CD4-positive, alpha-beta memory T cell (primary cell): ENCODE measurements around the gene MRPS27. TPM values are rescaled to one million over a fixed set of nuclear protein-coding genes. Genes with fewer than 3 reads are reported as not detected.
"Not testable (repeated sequence)": the region's sequence is repeated elsewhere in the genome, so short reads cannot be mapped to it uniquely, and the experiment has no call there.

Experiments used
- CTCF ChIA-PET: fragments of 350-600 bp; sonication (Branson Sonifier 250); formaldehyde crosslinking; loops from one replicate; lab custom pipeline; 2021; ENCODE audit warnings: inconsistent platforms; ENCODE audit not compliant: partially characterized antibody; lab: Charles Lee
- POLR2A ChIA-PET: fragments of 350-600 bp; sonication (Branson Sonifier 250); formaldehyde crosslinking; loops from one replicate; lab custom pipeline; 2021; ENCODE audit not compliant: partially characterized antibody; lab: Charles Lee
- DNase-seq, 5 donors: peaks; one replicate each; pipeline versions ENCODE4 v3.0.0 to v3.0.0-alpha.2; 2020 to 2022; ENCODE audit warnings: mixed read lengths in 1 of 5
- H3K27ac ChIP-seq: one replicate; pipeline ENCODE4 v1.7.0; 2013; ENCODE audit warnings: low read depth, low read length
- H3K27me3 ChIP-seq: 2 replicates; pipeline ENCODE4 v1.7.0; 2013; ENCODE audit warnings: mild to moderate bottlenecking, low read length, moderate library complexity; ENCODE audit not compliant: insufficient read depth
- H3K36me3 ChIP-seq: 2 replicates; pipeline ENCODE4 v1.7.0; 2013; ENCODE audit warnings: mild to moderate bottlenecking, low read length, moderate library complexity; ENCODE audit not compliant: insufficient read depth
- H3K4me1 ChIP-seq: 2 replicates; pipeline ENCODE4 v1.7.0; 2013; ENCODE audit warnings: mild to moderate bottlenecking, low read length, moderate library complexity; ENCODE audit not compliant: insufficient read depth
- H3K4me3 ChIP-seq, 2 donors: one replicate each; pipeline ENCODE4 v1.7.0; 2013; ENCODE audit warnings: low read length in 2 of 2, mild to moderate bottlenecking in 1 of 2
- H3K9me3 ChIP-seq, 2 donors: one replicate each; pipeline ENCODE4 v1.7.0; 2013; ENCODE audit warnings: low read length in 2 of 2, control low read depth in 1 of 2; ENCODE audit not compliant: control insufficient read depth in 1 of 2
- H3K27ac Mint-ChIP-seq, 7 donors: one replicate each; pipeline ENCODE4 v1.8.0; 2020 to 2021; ENCODE audit warnings: mixed read lengths in 7 of 7, mild to moderate bottlenecking in 6 of 7, inconsistent platforms in 3 of 7, moderate library complexity in 3 of 7
- H3K27me3 Mint-ChIP-seq, 2 donors: one replicate each; pipeline ENCODE4 v1.8.0; 2020 to 2021; ENCODE audit warnings: mixed read lengths in 2 of 2
- H3K36me3 Mint-ChIP-seq, 2 donors: one replicate each; pipeline ENCODE4 v1.8.0; 2020 to 2021; ENCODE audit warnings: mixed read lengths in 2 of 2, inconsistent platforms in 1 of 2, mild to moderate bottlenecking in 1 of 2
- H3K4me1 Mint-ChIP-seq, 4 donors: one replicate each; pipeline ENCODE4 v1.8.0; 2020 to 2021; ENCODE audit warnings: mixed read lengths in 4 of 4, mild to moderate bottlenecking in 1 of 4
- H3K4me3 Mint-ChIP-seq, 8 donors: one replicate each; pipeline ENCODE4 v1.8.0; 2020 to 2021; ENCODE audit warnings: mixed read lengths in 8 of 8, mild to moderate bottlenecking in 7 of 8, moderate library complexity in 6 of 8, inconsistent platforms in 3 of 8
- H3K9me3 Mint-ChIP-seq, 8 donors: one replicate each; pipeline ENCODE4 v1.8.0; 2020 to 2021; ENCODE audit warnings: mixed read lengths in 8 of 8, mild to moderate bottlenecking in 5 of 8, inconsistent platforms in 3 of 8, moderate library complexity in 1 of 8
- intact Hi-C: fragments of 100-400 bp; cut with micrococcal nuclease; formaldehyde crosslinking; loops from one replicate; pipeline ENCODE4 v1.15.1; 2023
- polyA plus RNA-seq, 2 donors: library from polyadenylated mRNA; unstranded; fragments of 300-500 nt; fragmentation: Illumina TruSeq; gene quantifications; one replicate each; pipeline ENCODE4 v1.2.3, GENCODE V29; 2021
- total RNA-seq, 2 experiments: library from RNA; stranded (reverse); gene quantifications; one replicate each; pipeline ENCODE4 v1.2.3, GENCODE V29; 2021

The MRPS27 gene
- total and polyA plus RNA-seq, 4 experiments from 2014 or later = 36.6 to 44.6 (median 39.0) TPM

DNA sequence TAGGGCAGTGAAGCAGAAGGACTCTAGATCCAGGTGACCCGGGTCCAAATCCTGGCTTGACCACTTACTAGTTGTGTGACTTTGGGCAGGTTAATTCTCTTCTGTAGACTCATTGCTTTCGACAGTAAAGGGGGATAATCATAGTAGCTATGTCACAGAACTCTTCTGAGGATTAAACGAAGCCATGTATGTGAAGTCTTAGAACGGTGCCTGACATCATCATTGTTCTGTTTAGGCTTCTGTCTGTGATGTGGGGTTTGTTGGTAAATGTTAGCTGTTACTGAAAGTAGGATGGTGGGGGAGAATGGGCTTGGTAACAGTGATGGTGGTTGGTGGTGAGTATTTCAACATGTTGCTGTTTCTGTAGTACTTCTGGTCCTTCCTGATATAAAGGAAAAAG is 139.1 kb downstream of the MRPS27 start:
- Histone ChIP-seq H3K9me3 (no peaks in the 10 kb centered on the region), H3K36me3 (no peaks in the 10 kb centered on the region), H3K27ac (no peak overlapping the region), H3K4me1 (no peaks in the 10 kb centered on the region), H3K27me3 (no peaks in the 10 kb centered on the region), H3K4me3 (no peak overlapping the region)
- peaks cover 0 to 2% (median 0%) of the 10 kb centered on the region in 8 donors for H3K9me3 Mint-ChIP-seq
- no peak for DNase-seq
- peaks cover 22 to 33% of the 10 kb centered on the region in 2 donors for H3K27me3 Mint-ChIP-seq
- H3K27ac Mint-ChIP-seq = no peak overlapping the region
- POLR2A ChIA-PET = no interaction called here
- CTCF ChIA-PET = no interaction called here
- H3K4me1 Mint-ChIP-seq = no peaks in the 10 kb centered on the region
- no peaks in the 10 kb centered on the region for H3K36me3 Mint-ChIP-seq
- H3K4me3 Mint-ChIP-seq = no peak overlapping the region
- intact Hi-C loops = no loop called here

DNA sequence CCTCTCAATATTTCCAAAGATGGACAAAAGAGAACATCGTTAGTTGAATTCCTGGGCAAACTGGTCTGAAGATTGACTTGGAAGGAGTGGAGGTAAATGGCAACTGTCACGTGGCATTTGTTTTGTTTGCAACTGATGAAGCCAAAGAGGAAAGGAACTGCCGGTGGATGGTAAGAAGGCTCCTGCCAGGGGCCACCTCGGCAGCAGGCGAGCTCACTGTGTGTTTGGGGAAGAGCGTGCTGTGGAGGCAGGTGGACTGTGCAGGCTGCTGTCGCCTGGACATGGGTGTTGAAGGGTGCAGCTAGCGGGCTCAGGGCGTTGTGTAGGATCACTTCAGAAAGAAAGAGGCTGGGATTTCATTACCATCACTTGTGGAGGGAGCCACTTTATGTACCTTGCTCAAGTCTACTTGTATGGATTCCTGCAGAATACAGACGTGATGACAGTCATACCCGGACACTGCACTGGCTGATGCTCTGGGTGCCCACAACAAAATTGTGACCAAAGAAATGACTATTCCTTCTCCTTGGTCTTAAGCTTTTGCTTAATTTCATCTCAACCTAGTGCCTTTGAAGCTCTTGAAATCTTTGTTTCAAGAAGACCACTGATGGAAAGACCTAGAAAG is 140.1 kb downstream of the MRPS27 start:
- ChIA-PET CTCF (no interaction called here), POLR2A (no interaction called here)
- no peak overlapping the region for H3K27ac Mint-ChIP-seq
- no peaks in the 10 kb centered on the region for H3K4me1 Mint-ChIP-seq
- no peak overlapping the region for H3K4me3 Mint-ChIP-seq
- no peaks in the 10 kb centered on the region for H3K36me3 Mint-ChIP-seq
- no peaks in the 10 kb centered on the region for H3K36me3 ChIP-seq
- no peak overlapping the region for H3K27ac ChIP-seq
- peaks cover 0 to 2% (median 0%) of the 10 kb centered on the region in 8 donors for H3K9me3 Mint-ChIP-seq
- no peak overlapping the region for H3K4me3 ChIP-seq
- no peaks in the 10 kb centered on the region for H3K4me1 ChIP-seq
- H3K27me3 Mint-ChIP-seq = peaks cover 22 to 32% of the 10 kb centered on the region in 2 donors
- H3K27me3 ChIP-seq = no peaks in the 10 kb centered on the region
- no peak for DNase-seq
- no peaks in the 10 kb centered on the region for H3K9me3 ChIP-seq
- intact Hi-C loops = no loop called here

DNA sequence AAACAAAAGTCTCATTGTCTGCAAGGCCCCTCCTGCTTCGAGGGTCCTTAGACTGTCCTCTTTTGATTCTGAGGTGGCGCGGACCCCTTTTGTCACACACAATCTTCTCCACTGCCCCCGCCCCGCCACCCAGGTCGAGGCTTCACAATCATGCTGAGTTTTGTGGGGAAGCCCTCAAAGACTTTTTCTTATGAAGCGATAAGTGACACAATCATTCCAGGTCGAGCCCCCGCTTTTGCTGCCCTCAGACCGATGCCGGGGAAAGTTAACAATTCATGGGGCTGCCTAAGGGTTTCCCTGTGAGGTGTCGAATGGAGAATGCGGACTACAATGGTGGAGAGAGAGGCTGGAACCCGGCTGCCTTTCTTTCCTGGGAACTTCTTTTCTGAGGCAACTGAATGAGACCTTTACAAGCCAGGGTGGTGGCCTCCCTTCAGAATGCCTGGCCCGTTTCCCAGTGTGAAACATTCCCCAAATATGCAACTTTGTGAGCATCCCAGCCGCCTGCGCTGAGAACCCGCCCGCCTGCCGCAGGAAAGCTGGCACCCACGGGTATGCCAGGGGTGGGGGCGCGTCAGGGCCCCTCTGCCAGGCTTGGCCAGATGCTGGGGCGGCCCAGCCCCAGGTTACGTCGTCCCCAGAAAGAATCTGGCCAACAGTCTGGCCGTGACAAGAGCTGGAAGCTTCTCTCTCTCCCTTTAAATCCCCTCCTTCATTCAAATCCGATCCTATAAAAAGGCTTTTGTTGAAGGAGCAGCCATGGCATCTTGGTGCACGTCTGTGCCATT is 140.8 kb downstream of the MRPS27 start:
- Mint-ChIP-seq H3K27ac (no peak overlapping the region), H3K9me3 (peaks cover 0 to 2% (median 0%) of the 10 kb centered on the region in 8 donors)
- intact Hi-C loops = no loop called here

DNA sequence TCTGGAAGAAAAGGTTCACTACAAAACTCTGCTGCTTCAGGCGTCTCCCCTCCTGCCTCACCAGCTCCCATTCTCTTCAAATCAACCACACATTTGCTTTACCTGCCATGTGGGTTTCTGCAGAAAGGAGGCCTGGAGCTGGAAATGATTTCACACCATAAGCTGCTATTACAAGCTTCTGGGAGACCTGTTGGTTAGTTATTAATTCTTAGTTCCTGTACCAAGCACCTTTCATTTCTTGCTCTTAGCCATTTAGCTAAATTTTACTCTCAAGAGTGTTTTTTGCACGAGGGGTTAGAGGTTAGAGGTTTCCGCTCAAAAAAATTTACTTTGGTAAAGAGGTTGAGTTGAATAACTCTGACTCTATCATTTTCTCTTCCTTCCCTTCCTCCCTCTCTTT is 142.5 kb downstream of the MRPS27 start:
- no peaks in the 10 kb centered on the region for H3K9me3 ChIP-seq
- Mint-ChIP-seq H3K36me3 (no peaks in the 10 kb centered on the region), H3K27me3 (peaks cover 13 to 27% of the 10 kb centered on the region in 2 donors), H3K9me3 (peaks cover 0 to 2% (median 0%) of the 10 kb centered on the region in 8 donors), H3K4me1 (no peaks in the 10 kb centered on the region), H3K27ac (no peak overlapping the region), H3K4me3 (no peak overlapping the region)
- H3K4me3 ChIP-seq = no peak overlapping the region
- H3K27me3 ChIP-seq = no peaks in the 10 kb centered on the region
- CTCF ChIA-PET = no interaction called here
- POLR2A ChIA-PET = no interaction called here
- no peaks in the 10 kb centered on the region for H3K4me1 ChIP-seq
- intact Hi-C loops = no loop called here
- no peaks in the 10 kb centered on the region for H3K36me3 ChIP-seq
- H3K27ac ChIP-seq = no peak overlapping the region
- no peak for DNase-seq

More for the DNA sequence above, 140.8 kb downstream of the MRPS27 start:
- Histone ChIP-seq H3K4me1 (no peaks in the 10 kb centered on the region), H3K9me3 (no peaks in the 10 kb centered on the region), H3K27me3 (no peaks in the 10 kb centered on the region), H3K27ac (no peak overlapping the region), H3K36me3 (no peaks in the 10 kb centered on the region), H3K4me3 (no peak overlapping the region)
- no peak for DNase-seq
- no peaks in the 10 kb centered on the region for H3K4me1 Mint-ChIP-seq
- ChIA-PET POLR2A (no interaction called here), CTCF (no interaction called here)
- H3K4me3 Mint-ChIP-seq = no peak overlapping the region
- no peaks in the 10 kb centered on the region for H3K36me3 Mint-ChIP-seq
- H3K27me3 Mint-ChIP-seq = peaks cover 22 to 29% of the 10 kb centered on the region in 2 donors

DNA sequence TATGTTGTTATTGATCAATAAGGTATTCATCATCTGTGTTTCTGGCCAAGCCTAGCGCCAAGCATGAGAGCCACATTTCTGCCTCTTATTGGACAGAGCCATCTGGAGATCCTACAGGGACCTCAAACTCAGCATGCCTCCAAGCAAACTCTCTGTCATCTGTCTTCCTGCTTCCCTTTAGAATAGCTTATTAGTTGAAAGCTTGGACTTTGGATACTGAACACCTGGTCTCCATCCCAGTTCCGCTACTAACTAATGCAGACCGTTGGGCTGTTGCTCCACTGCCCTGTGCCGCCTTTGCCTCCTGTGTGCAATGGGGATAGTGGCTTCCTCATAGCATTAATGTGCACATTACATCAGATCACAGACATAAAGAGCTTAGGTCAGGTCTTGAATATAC is 147.3 kb downstream of the MRPS27 start:
- Histone ChIP-seq H3K36me3 (no peaks in the 10 kb centered on the region), H3K4me3 (no peak overlapping the region), H3K27me3 (no peaks in the 10 kb centered on the region), H3K4me1 (no peaks in the 10 kb centered on the region), H3K9me3 (no peaks in the 10 kb centered on the region), H3K27ac (no peak overlapping the region)
- intact Hi-C loops = no loop called here
- no peak overlapping the region for H3K27ac Mint-ChIP-seq
- H3K36me3 Mint-ChIP-seq = no peaks in the 10 kb centered on the region
- no peaks in the 10 kb centered on the region for H3K9me3 Mint-ChIP-seq
- H3K27me3 Mint-ChIP-seq = peaks cover 8 to 26% of the 10 kb centered on the region in 2 donors
- H3K4me3 Mint-ChIP-seq = no peak overlapping the region
- POLR2A ChIA-PET = interaction anchor here (0.7 kb wide), 1 partner anchor 11 kb away, joined by 3 read pairs; no protein-coding TSS in a partner anchor
- CTCF ChIA-PET = no interaction called here
- DNase-seq = no peak
- H3K4me1 Mint-ChIP-seq = no peaks in the 10 kb centered on the region

DNA sequence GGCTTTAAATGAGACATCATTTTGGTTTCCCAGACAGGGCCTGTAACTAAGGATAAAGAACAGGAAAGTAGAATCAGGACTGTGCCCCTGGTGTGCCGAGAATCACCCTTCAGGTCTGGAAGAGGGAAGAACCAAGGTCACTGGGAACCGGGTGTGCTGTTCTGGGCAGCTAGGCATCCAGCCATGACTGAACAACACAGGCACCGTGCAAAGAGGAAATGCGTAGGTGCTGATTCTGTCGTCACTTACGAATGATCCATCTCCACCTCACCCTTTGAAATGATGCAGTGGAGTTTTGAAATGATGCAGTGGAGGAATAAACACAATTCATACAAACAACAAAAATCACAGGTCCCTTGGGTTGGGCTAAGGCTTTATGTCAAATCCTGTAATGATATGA is 148.4 kb downstream of the MRPS27 start:
- Mint-ChIP-seq H3K27ac (no peak overlapping the region), H3K27me3 (peaks cover 7 to 31% of the 10 kb centered on the region in 2 donors), H3K36me3 (no peaks in the 10 kb centered on the region), H3K4me1 (peaks cover 0 to 2% (median 0%) of the 10 kb centered on the region in 4 donors), H3K9me3 (no peaks in the 10 kb centered on the region), H3K4me3 (no peak overlapping the region)
- Histone ChIP-seq H3K27ac (no peak overlapping the region), H3K27me3 (no peaks in the 10 kb centered on the region), H3K36me3 (no peaks in the 10 kb centered on the region), H3K4me1 (no peaks in the 10 kb centered on the region), H3K4me3 (no peak overlapping the region), H3K9me3 (no peaks in the 10 kb centered on the region)
- no peak for DNase-seq
- POLR2A ChIA-PET = no interaction called here
- CTCF ChIA-PET = no interaction called here
- intact Hi-C loops = no loop called here

DNA sequence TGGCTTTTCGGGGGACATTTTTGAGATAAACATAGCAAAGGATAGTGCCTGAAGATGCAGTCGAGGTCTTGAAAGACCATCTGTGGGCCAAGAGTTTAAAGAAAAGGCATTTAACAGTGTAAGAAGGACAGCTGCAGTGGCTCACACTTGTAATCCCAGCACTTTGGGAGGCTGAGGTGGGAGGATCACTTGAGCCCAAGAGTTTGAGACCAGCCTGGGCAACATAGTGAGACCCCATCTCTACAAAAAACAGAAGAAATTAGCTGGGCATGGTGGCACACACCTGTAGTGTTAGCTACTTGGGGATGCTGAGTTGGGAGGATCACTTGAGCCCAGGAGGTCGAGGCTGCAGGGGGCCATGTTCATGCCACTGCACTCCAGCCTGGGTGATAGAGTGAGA is 148.9 kb downstream of the MRPS27 start:
- intact Hi-C loops, H3K4me3 Mint-ChIP-seq, H3K27me3 ChIP-seq, H3K27ac ChIP-seq, CTCF ChIA-PET, H3K36me3 ChIP-seq, DNase-seq, H3K27ac Mint-ChIP-seq, H3K4me1 ChIP-seq, H3K36me3 Mint-ChIP-seq, H3K9me3 Mint-ChIP-seq, H3K4me3 ChIP-seq, POLR2A ChIA-PET, H3K4me1 Mint-ChIP-seq, H3K9me3 ChIP-seq: not testable (repeated sequence)
- H3K27me3 Mint-ChIP-seq = peaks cover 7 to 32% of the 10 kb centered on the region in 2 donors
